Measurements from ENCODE around the gene CFAP99.
"Not testable (repeated sequence)": the region's sequence is repeated elsewhere in the genome, so short reads cannot be mapped to it uniquely, and the experiment has no call there.

- TF ChIP-seq EP300, POLR2A, CTCF (IDR thresholded peaks at IDR 0.05): not testable (repeated sequence)
Measured at GRCh38 chr4:2429945-2430757, 11.4 kb downstream of the CFAP99 start.
